Epithelial cell of proximal tubule (primary cell): Measurements from ENCODE around the gene NCK2. TPM values are rescaled to one million over a fixed set of nuclear protein-coding genes. Genes with fewer than 3 reads are reported as not detected.

Source experiments
- DNase-seq: peaks from one replicate; pipeline ENCODE4 v3.0.0-alpha.2; 2011; ENCODE audit warnings: low read depth
- H3K4me3 ChIP-seq: 2 replicates; pipeline ENCODE4 v1.5.1; 2011; ENCODE audit warnings: low read depth, mild to moderate bottlenecking, low read length
- total RNA-seq: library from RNA; depleted of rRNA; stranded (reverse); fragments of >200 nt; gene quantifications from 2 replicates; pipeline ENCODE4 v1.2.3, GENCODE V29; 2015
- TF ChIP-seq, protein P1 (sequence below): conservative IDR thresholded peaks from 2 replicates; pipeline ENCODE4 v1.5.1; 2012; ENCODE audit warnings: low read depth, mild to moderate bottlenecking, low read length

The NCK2 gene
- total RNA-seq, 1 donor from 2014 or later = 53.0 TPM

DNA sequence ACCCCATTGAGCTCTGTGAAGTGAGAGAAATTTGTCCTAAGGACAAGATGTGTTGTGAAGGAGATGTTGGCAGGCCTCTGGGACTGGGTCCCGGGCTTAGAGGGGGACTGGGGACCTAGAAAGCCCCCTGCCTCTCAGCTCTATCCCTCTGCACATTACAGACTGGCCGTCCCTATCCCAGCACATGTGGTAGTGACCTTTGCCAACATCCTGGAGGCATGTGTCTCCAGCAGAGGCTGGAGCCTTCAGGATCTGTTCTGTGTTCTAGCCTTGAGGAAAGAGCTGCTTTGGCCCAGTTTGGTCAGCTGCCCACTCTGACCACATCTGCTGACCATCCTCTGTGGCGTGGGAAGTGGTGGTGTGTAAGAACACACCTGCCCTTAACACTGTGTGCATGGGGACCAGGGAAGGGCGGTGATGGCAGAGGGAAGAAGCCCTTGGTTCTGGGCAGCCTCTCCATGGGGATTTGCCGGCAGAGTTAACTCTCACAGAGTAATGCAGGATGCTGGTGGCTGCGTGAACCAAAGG is 33.4 kb downstream of the NCK2 start:
- TF ChIP-seq, protein P1, sequence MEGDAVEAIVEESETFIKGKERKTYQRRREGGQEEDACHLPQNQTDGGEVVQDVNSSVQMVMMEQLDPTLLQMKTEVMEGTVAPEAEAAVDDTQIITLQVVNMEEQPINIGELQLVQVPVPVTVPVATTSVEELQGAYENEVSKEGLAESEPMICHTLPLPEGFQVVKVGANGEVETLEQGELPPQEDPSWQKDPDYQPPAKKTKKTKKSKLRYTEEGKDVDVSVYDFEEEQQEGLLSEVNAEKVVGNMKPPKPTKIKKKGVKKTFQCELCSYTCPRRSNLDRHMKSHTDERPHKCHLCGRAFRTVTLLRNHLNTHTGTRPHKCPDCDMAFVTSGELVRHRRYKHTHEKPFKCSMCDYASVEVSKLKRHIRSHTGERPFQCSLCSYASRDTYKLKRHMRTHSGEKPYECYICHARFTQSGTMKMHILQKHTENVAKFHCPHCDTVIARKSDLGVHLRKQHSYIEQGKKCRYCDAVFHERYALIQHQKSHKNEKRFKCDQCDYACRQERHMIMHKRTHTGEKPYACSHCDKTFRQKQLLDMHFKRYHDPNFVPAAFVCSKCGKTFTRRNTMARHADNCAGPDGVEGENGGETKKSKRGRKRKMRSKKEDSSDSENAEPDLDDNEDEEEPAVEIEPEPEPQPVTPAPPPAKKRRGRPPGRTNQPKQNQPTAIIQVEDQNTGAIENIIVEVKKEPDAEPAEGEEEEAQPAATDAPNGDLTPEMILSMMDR = no peak
- no peak for DNase-seq
- H3K4me3 ChIP-seq = no peak overlapping the region

DNA sequence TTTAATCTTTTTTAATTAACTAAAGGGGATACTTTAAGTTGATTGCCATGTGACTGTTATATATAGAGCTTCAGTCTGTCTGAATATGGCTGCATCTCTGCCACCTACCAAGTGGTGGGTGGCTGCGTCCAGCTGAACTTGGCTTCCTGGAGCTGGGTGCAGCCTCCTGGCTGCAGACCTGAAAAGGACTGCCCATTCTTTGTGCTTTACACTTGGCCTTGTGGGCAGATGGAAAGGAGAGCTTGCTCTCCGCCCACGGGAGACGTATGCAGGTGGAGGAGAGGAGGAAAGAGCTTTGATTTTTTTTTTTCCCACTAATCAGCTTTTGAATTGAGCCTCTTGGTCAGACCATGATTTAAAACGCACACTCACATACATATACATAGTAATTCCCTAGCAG is 34.7 kb downstream of the NCK2 start:
- no peak for DNase-seq
- TF ChIP-seq, protein P1 = no peak
- no peak overlapping the region for H3K4me3 ChIP-seq

DNA sequence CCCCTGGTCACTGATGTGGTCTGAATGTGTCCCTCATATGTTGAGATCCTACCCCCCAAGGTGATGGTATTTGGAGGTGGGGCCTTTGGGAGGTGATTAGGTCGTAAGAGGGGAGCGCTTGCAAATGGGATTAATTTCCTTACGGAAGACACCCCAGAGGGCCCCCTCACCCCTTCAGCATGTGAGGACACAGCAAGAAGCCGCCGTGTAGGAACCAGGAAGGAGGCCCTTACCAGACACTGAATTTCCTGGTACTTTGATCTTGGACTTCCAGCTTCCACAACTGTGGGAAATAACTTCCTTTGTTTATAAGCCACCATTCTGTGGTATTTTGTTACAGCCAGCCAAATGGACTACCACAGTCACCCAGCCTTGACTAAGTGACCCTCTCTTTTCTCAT is 35.9 kb downstream of the NCK2 start:
- no peak for DNase-seq
- TF ChIP-seq, protein P1 = no peak

DNA sequence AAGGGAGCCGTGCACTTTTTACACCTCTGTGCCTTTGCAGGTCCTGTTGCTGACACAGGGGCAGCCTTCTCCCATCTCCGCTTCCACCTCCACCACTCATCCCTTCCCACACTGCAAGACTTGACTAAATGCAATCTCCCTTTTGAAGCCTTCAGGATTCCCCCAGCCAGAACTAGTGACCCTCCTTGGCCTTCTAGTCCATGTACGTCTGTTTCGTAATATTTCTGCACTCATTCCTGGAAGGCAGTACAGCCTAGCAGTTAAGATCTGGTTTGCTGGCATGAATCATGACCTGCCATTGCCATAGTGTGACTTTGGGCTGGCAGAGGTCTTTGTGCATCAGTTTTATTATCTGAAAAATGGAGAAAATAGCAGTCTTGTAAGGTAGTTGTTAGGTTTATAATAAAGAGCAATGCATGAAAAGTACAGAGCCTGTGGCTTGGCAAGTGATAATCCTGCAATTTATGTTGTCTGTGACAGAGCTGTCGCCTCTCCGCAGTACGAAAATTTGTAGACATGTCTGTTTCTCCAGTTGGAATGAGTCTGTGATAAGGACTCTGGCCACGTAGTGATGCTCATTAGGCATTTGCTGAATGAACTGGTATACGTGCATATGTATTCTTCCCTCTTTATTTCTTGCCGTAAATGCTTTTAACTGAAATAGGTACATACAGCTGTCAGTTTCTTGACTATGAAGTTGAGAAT is 36.7 kb downstream of the NCK2 start:
- H3K4me3 ChIP-seq = no peak overlapping the region
- peak; percentile 61 for DNase-seq
- TF ChIP-seq, protein P1 = no peak

More for the DNA sequence above, 35.9 kb downstream of the NCK2 start:
- no peak overlapping the region for H3K4me3 ChIP-seq

- TF ChIP-seq, protein P1 = peak; percentile 22
- no peak for DNase-seq
Measured at GRCh38 chr2:105782123-105782522, 37.4 kb downstream of the NCK2 start.

DNA sequence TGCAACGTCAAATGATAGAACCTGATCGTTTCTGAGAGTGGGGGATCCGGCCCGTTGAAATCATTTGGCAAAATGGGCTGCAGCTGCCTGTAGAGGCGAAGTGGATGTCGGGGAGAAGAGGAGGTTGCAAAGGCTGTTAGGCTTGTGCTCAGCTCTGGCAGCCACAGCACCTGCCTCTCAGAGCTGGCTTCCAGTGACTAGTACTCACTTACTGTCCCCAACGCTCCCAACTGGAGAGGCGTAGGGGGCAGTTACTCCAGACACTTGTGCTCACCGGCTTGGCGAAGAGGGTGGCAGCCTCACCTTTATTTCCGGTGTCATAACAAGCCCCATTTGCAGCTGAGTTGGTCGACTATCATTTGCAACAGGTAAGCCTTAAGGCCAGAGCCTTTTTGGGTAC is 37.9 kb downstream of the NCK2 start:
- DNase-seq = no peak
- H3K4me3 ChIP-seq = no peak overlapping the region
- TF ChIP-seq, protein P1 = no peak

More at GRCh38 chr2:105782123-105782522, 37.4 kb downstream of the NCK2 start:
- H3K4me3 ChIP-seq = no peak overlapping the region
